Neural crest cell (in vitro differentiated cells): Measurements from ENCODE around the gene FRMD5. TPM values are rescaled to one million over a fixed set of nuclear protein-coding genes. Genes with fewer than 3 reads are reported as not detected.

Experiments used
- DNase-seq: peaks from one replicate; pipeline ENCODE4 v3.0.0; 2021; ENCODE audit warnings: low read depth, mixed read lengths, low spot score
- H3K27ac Mint-ChIP-seq: one replicate; pipeline ENCODE4 v1.8.0; 2021; ENCODE audit warnings: mild to moderate bottlenecking, mixed read lengths; ENCODE audit not compliant: unreplicated experiment
- H3K27me3 Mint-ChIP-seq: 2 replicates; pipeline ENCODE4 v1.8.0; 2021; ENCODE audit warnings: low read depth, mild to moderate bottlenecking, mixed read lengths
- H3K36me3 Mint-ChIP-seq: 2 replicates; pipeline ENCODE4 v1.8.0; 2021; ENCODE audit warnings: low read depth, mild to moderate bottlenecking, mixed read lengths
- H3K4me1 Mint-ChIP-seq: 2 replicates; pipeline ENCODE4 v1.8.0; 2021; ENCODE audit warnings: mixed read lengths
- H3K4me3 Mint-ChIP-seq: one replicate; pipeline ENCODE4 v1.8.0; 2021; ENCODE audit warnings: mild to moderate bottlenecking, mixed read lengths
- H3K9me3 Mint-ChIP-seq: 2 replicates; pipeline ENCODE4 v1.8.0; 2021; ENCODE audit warnings: mixed read lengths
- total RNA-seq: library from RNA; stranded (reverse); gene quantifications from 2 replicates; pipeline ENCODE4 v1.2.1, GENCODE V29; 2021
- TF ChIP-seq, protein P1 (sequence below): fragments of 200-600 bp; sonication (generic); conservative IDR thresholded peaks from 2 replicates; pipeline ENCODE4 v1.5.0; 2021; ENCODE audit warnings: antibody characterized with exemption, mild to moderate bottlenecking

The FRMD5 gene
- total RNA-seq, 1 donor from 2014 or later, result 4.3 TPM

- Mint-ChIP-seq H3K36me3 (no peaks in the 10 kb centered on the region), H3K4me1 (peaks cover 5% of the 10 kb centered on the region), H3K4me3 (no peak overlapping the region), H3K27ac (no peak overlapping the region), H3K9me3 (no peaks in the 10 kb centered on the region), H3K27me3 (no peaks in the 10 kb centered on the region)
- DNase-seq, result no peak
- TF ChIP-seq, protein P1, sequence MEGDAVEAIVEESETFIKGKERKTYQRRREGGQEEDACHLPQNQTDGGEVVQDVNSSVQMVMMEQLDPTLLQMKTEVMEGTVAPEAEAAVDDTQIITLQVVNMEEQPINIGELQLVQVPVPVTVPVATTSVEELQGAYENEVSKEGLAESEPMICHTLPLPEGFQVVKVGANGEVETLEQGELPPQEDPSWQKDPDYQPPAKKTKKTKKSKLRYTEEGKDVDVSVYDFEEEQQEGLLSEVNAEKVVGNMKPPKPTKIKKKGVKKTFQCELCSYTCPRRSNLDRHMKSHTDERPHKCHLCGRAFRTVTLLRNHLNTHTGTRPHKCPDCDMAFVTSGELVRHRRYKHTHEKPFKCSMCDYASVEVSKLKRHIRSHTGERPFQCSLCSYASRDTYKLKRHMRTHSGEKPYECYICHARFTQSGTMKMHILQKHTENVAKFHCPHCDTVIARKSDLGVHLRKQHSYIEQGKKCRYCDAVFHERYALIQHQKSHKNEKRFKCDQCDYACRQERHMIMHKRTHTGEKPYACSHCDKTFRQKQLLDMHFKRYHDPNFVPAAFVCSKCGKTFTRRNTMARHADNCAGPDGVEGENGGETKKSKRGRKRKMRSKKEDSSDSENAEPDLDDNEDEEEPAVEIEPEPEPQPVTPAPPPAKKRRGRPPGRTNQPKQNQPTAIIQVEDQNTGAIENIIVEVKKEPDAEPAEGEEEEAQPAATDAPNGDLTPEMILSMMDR, result no peak
Observed at GRCh38 chr15:43958861-43959330, 236.2 kb downstream of the FRMD5 start.

- H3K36me3 Mint-ChIP-seq, result no peaks in the 10 kb centered on the region
- H3K27ac Mint-ChIP-seq, result no peak overlapping the region
- no peaks in the 10 kb centered on the region for H3K9me3 Mint-ChIP-seq
- H3K27me3 Mint-ChIP-seq, result no peaks in the 10 kb centered on the region
- H3K4me3 Mint-ChIP-seq, result no peak overlapping the region
- no peak for DNase-seq
- TF ChIP-seq, protein P1, result no peak
- peaks cover 5% of the 10 kb centered on the region for H3K4me1 Mint-ChIP-seq
Observed at GRCh38 chr15:43957724-43958123, 237.3 kb downstream of the FRMD5 start.

DNA sequence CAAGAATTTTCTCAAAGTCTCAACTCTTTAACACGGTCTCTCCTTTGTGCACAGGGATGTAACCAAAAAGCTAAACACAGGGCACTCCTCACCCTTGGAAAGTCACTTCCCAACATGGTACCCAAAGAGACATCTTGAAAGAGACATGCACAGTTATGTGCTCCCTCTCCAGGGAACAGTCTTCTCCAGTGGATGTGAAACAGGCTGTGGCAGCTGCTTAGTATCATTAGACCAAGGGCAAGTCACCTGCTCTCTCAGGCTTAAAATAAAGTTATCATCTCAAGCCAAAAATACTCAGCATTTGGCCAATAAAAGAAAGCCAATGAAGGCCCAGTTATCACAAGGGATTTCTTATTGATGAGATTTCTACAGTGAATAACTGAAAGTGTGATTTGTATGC, 239.9 kb downstream of the FRMD5 start:
- Mint-ChIP-seq H3K9me3 (no peaks in the 10 kb centered on the region), H3K27ac (no peak overlapping the region), H3K4me3 (no peak overlapping the region), H3K4me1 (peaks cover 5% of the 10 kb centered on the region), H3K36me3 (no peaks in the 10 kb centered on the region), H3K27me3 (no peaks in the 10 kb centered on the region)
- DNase-seq, result no peak
- TF ChIP-seq, protein P1, result no peak

GRCh38 chr15:43954181-43954621, 240.9 kb downstream of the FRMD5 start:
- Mint-ChIP-seq H3K27ac (no peak overlapping the region), H3K36me3 (no peaks in the 10 kb centered on the region), H3K4me1 (peaks cover 5% of the 10 kb centered on the region), H3K9me3 (no peaks in the 10 kb centered on the region), H3K4me3 (no peak overlapping the region), H3K27me3 (no peaks in the 10 kb centered on the region)
- TF ChIP-seq, protein P1, result no peak
- DNase-seq, result no peak

GRCh38 chr15:43953402-43953801, 241.7 kb downstream of the FRMD5 start:
- TF ChIP-seq, protein P1, result no peak
- H3K4me1 Mint-ChIP-seq, result no peaks in the 10 kb centered on the region
- H3K4me3 Mint-ChIP-seq, result no peak overlapping the region
- no peak for DNase-seq
- H3K27ac Mint-ChIP-seq, result no peak overlapping the region
- no peaks in the 10 kb centered on the region for H3K36me3 Mint-ChIP-seq
- H3K9me3 Mint-ChIP-seq, result no peaks in the 10 kb centered on the region
- no peaks in the 10 kb centered on the region for H3K27me3 Mint-ChIP-seq

GRCh38 chr15:43950531-43950930, 244.5 kb downstream of the FRMD5 start:
- Mint-ChIP-seq H3K27me3 (no peaks in the 10 kb centered on the region), H3K27ac (no peak overlapping the region)

More at GRCh38 chr15:43950531-43950930, 244.5 kb downstream of the FRMD5 start:
- Mint-ChIP-seq H3K4me3 (no peak overlapping the region), H3K9me3 (no peaks in the 10 kb centered on the region), H3K36me3 (no peaks in the 10 kb centered on the region), H3K4me1 (no peaks in the 10 kb centered on the region)
- TF ChIP-seq, protein P1, result no peak
- DNase-seq, result no peak
